ENCODE data around the gene PCNX2. TPM values are rescaled to one million over a fixed set of nuclear protein-coding genes. Genes with fewer than 3 reads are reported as not detected.

PCNX2 gene
- total and polyA plus RNA-seq, 2 donors (not counting 1 experiment from before 2014, with no cell fraction given) = 17.6 to 34.7 TPM

DNA sequence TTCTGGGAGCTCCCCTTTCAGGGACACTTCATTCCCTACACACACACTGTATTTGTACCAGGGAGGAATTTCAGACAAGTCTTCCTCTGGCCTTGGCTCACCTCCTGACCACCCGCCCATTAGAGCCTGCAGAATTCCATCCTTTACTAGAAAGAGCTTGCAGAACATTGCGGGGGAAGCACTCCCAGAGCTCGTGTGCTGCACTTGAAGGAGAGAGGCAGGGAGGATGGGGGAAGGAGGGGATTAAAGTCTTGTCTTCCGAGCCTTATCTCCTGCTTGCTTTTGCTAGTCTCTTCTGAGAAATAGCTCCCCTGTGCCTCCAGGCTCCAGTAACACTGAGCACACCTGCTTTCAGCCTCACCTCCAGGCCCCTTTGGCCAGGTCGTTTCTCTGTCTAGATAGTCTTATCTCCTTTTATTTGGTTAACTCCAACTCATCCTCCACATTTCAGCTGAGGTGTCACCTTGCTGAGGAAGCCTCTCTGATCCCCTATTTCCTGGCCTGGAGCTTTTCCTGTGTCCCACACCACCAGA lies 62.0 kb downstream of the PCNX2 start:
- ATAC-seq (ENCODE audit: low read depth) (no peak), DNase-seq (no peak)
- no peak overlapping the region for H3K4me3 Mint-ChIP-seq
- Histone ChIP-seq H3K27ac (ENCODE audit: low read length in 2 of 2) (no peak overlapping the region), H3K79me2 (ENCODE audit: control insufficient read depth, insufficient read depth, low read length) (no peaks in the 10 kb centered on the region), H3K27me3 (replicated peaks in 1 of 4; ENCODE audit: control extremely low read depth in 1 of 4, control insufficient read depth in 3 of 4, insufficient read depth in 4 of 4, low read length in 3 of 4) (no peaks in the 10 kb centered on the region), H3K9me3 (ENCODE audit: control extremely low read depth in 1 of 3, control insufficient read depth in 2 of 3, insufficient read depth in 1 of 3, low read length in 2 of 3) (no peaks in the 10 kb centered on the region), H3K4me2 (replicated peaks; ENCODE audit: low read depth, low read length, poor library complexity, severe bottlenecking) (no peak overlapping the region), H2AFZ (ENCODE audit: insufficient read depth, low read depth, low read length, poor library complexity, severe bottlenecking) (no peak overlapping the region), H4K20me1 (ENCODE audit: control insufficient read depth, insufficient read depth, low read length, poor library complexity, severe bottlenecking) (no peaks in the 10 kb centered on the region), H3K36me3 (replicated peaks in 1 of 2; ENCODE audit: control extremely low read depth in 1 of 2, control insufficient read depth in 1 of 2, extremely low read depth in 1 of 2, insufficient read depth in 2 of 2, low read length in 1 of 2) (no peaks in the 10 kb centered on the region), H3K9ac (ENCODE audit: low read length) (no peak overlapping the region), H3K4me3 (ENCODE audit: control extremely low read depth in 1 of 5, extremely low read depth in 1 of 5, insufficient read depth in 1 of 5, low read depth in 2 of 5, low read length in 4 of 5) (no peak overlapping the region), H3K4me1 (ENCODE audit: control insufficient read depth in 2 of 2, insufficient read depth in 2 of 2, low read length in 2 of 2) (no peaks in the 10 kb centered on the region)
- TF ChIP-seq EZH2 (IDR thresholded peaks at IDR 0.05; ENCODE audit: borderline replicate concordance, insufficient read depth, low read depth, low read length, poor library complexity, severe bottlenecking) = no peak
- TF ChIP-seq, protein P1, sequence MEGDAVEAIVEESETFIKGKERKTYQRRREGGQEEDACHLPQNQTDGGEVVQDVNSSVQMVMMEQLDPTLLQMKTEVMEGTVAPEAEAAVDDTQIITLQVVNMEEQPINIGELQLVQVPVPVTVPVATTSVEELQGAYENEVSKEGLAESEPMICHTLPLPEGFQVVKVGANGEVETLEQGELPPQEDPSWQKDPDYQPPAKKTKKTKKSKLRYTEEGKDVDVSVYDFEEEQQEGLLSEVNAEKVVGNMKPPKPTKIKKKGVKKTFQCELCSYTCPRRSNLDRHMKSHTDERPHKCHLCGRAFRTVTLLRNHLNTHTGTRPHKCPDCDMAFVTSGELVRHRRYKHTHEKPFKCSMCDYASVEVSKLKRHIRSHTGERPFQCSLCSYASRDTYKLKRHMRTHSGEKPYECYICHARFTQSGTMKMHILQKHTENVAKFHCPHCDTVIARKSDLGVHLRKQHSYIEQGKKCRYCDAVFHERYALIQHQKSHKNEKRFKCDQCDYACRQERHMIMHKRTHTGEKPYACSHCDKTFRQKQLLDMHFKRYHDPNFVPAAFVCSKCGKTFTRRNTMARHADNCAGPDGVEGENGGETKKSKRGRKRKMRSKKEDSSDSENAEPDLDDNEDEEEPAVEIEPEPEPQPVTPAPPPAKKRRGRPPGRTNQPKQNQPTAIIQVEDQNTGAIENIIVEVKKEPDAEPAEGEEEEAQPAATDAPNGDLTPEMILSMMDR (IDR thresholded peaks at IDR 0.05) = no peak
- no peak overlapping the region for H3K27ac Mint-ChIP-seq
- POLR2A ChIA-PET = no interaction called here
- H3K4me1 Mint-ChIP-seq = no peaks in the 10 kb centered on the region
- WGBS (ENCODE audit: insufficient coverage) = 89% methylated on average over 2 of the region's 5 CpGs
- CTCF ChIA-PET = no interaction called here
- intact Hi-C loops (cut with micrococcal nuclease) = no loop called here
- H3K27me3 Mint-ChIP-seq = no peaks in the 10 kb centered on the region
- no peaks in the 10 kb centered on the region for H3K9me3 Mint-ChIP-seq (ENCODE audit: insufficient read depth)

DNA sequence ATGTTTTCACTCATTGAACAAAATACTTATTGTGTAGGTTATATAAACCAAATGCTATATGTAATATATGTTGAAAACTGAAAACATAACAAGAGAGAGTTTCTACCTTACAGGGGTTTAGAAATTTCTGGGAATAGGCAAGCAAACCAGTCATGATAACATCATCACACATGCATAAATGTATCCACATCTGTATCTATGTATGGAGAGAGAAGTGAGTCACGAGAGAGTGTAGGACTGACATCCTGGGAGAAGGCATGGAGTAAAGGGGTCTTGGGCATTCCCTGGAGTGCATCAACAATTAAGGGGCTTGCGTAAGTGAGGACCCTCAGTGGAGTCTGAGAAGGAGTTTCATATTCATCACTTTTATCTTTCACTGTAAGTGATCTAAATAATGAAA lies 65.5 kb downstream of the PCNX2 start:
- Histone ChIP-seq H3K9me3 (ENCODE audit: control extremely low read depth in 1 of 3, control insufficient read depth in 2 of 3, insufficient read depth in 1 of 3, low read length in 2 of 3) (no peaks in the 10 kb centered on the region), H2AFZ (ENCODE audit: insufficient read depth, low read depth, low read length, poor library complexity, severe bottlenecking) (no peak overlapping the region), H3K4me3 (ENCODE audit: control extremely low read depth in 1 of 5, extremely low read depth in 1 of 5, insufficient read depth in 1 of 5, low read depth in 2 of 5, low read length in 4 of 5) (no peak overlapping the region), H3K79me2 (ENCODE audit: control insufficient read depth, insufficient read depth, low read length) (no peaks in the 10 kb centered on the region), H4K20me1 (ENCODE audit: control insufficient read depth, insufficient read depth, low read length, poor library complexity, severe bottlenecking) (no peaks in the 10 kb centered on the region), H3K27ac (ENCODE audit: low read length in 2 of 2) (no peak overlapping the region), H3K36me3 (replicated peaks in 1 of 2; ENCODE audit: control extremely low read depth in 1 of 2, control insufficient read depth in 1 of 2, extremely low read depth in 1 of 2, insufficient read depth in 2 of 2, low read length in 1 of 2) (no peaks in the 10 kb centered on the region), H3K4me2 (replicated peaks; ENCODE audit: low read depth, low read length, poor library complexity, severe bottlenecking) (no peak overlapping the region), H3K4me1 (ENCODE audit: control insufficient read depth in 2 of 2, insufficient read depth in 2 of 2, low read length in 2 of 2) (no peaks in the 10 kb centered on the region), H3K9ac (ENCODE audit: low read length) (no peak overlapping the region), H3K27me3 (replicated peaks in 1 of 4; ENCODE audit: control extremely low read depth in 1 of 4, control insufficient read depth in 3 of 4, insufficient read depth in 4 of 4, low read length in 3 of 4) (no peaks in the 10 kb centered on the region)
- Mint-ChIP-seq H3K27me3 (no peaks in the 10 kb centered on the region), H3K27ac (no peak overlapping the region), H3K4me1 (no peaks in the 10 kb centered on the region), H3K9me3 (ENCODE audit: insufficient read depth) (no peaks in the 10 kb centered on the region), H3K4me3 (no peak overlapping the region)
- CTCF ChIA-PET = no interaction called here
- POLR2A ChIA-PET = no interaction called here
- intact Hi-C loops (cut with micrococcal nuclease) = no loop called here
- WGBS (ENCODE audit: insufficient coverage) = no CpG with 5 or more reads among the region's 2 CpGs
- ATAC-seq (ENCODE audit: low read depth) (no peak), DNase-seq (no peak)
- TF ChIP-seq EZH2 (IDR thresholded peaks at IDR 0.05; ENCODE audit: borderline replicate concordance, insufficient read depth, low read depth, low read length, poor library complexity, severe bottlenecking) = no peak
- TF ChIP-seq, protein P1 (IDR thresholded peaks at IDR 0.05) = no peak

Measured in B cell (primary cell).